ENCODE results near the gene CES2.

GRCh38 chr16:66926171-66926947 lies 9.0 kb upstream of the CES2 start:
- TF ChIP-seq EZH2phosphoT487 (IDR thresholded peaks at IDR 0.05; ENCODE audit: borderline replicate concordance): no peak
- TF ChIP-seq, protein P1, sequence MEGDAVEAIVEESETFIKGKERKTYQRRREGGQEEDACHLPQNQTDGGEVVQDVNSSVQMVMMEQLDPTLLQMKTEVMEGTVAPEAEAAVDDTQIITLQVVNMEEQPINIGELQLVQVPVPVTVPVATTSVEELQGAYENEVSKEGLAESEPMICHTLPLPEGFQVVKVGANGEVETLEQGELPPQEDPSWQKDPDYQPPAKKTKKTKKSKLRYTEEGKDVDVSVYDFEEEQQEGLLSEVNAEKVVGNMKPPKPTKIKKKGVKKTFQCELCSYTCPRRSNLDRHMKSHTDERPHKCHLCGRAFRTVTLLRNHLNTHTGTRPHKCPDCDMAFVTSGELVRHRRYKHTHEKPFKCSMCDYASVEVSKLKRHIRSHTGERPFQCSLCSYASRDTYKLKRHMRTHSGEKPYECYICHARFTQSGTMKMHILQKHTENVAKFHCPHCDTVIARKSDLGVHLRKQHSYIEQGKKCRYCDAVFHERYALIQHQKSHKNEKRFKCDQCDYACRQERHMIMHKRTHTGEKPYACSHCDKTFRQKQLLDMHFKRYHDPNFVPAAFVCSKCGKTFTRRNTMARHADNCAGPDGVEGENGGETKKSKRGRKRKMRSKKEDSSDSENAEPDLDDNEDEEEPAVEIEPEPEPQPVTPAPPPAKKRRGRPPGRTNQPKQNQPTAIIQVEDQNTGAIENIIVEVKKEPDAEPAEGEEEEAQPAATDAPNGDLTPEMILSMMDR (conservative IDR thresholded peaks at IDR 0.05; ENCODE audit: low read length): no peak
